B cell (primary cell): ENCODE results near the gene TMSB4Y. TPM values are rescaled to one million over a fixed set of nuclear protein-coding genes. Genes with fewer than 3 reads are reported as not detected.

Experiments
- ATAC-seq: fragments of 200-7000 bp; cut with Tn5 transposase; one replicate; pipeline ENCODE4 v1.10.0; 2021; ENCODE audit warnings: low read depth, mild to moderate bottlenecking, moderate number of reproducible peaks, moderate library complexity
- CTCF ChIA-PET: fragments of 350-600 bp; sonication (Branson Sonifier 250); formaldehyde crosslinking; loops from one replicate; lab custom pipeline; 2021; ENCODE audit warnings: antibody characterized with exemption, inconsistent platforms; lab: Charles Lee
- POLR2A ChIA-PET: fragments of 350-600 bp; sonication (Branson Sonifier 250); formaldehyde crosslinking; loops from one replicate; lab custom pipeline; 2021; ENCODE audit warnings: antibody characterized with exemption; lab: Charles Lee
- DNase-seq: peaks from one replicate; pipeline ENCODE4 v3.0.0; 2013
- H2AFZ ChIP-seq: 2 replicates; pipeline ENCODE4 v1.6.1; 2012; ENCODE audit warnings: mild to moderate bottlenecking, low read depth, low read length; ENCODE audit not compliant: insufficient read depth, poor library complexity, severe bottlenecking
- H3K27ac ChIP-seq, 2 donors: 1 replicate in 1 of 2; 2 replicates in 1 of 2; pipeline ENCODE4 v1.5.1; 2012 to 2013; ENCODE audit warnings: low read length in 2 of 2, mild to moderate bottlenecking in 2 of 2, moderate library complexity in 1 of 2
- H3K27me3 ChIP-seq, 4 experiments: fragments of 200-600 bp in 1 of 4; sonication (generic) in 1 of 4; replicated peaks in 1 of 4; 1 replicate in 2 of 4; 2 replicates in 2 of 4; pipeline versions ENCODE4 v1.6.1 to v1.7.0; 2013 to 2016; ENCODE audit warnings: low read length in 3 of 4, mild to moderate bottlenecking in 2 of 4, mixed read lengths in 1 of 4, moderate library complexity in 1 of 4; ENCODE audit not compliant: insufficient read depth in 4 of 4, control insufficient read depth in 3 of 4; ENCODE audit errors: control extremely low read depth in 1 of 4
- H3K36me3 ChIP-seq, 2 experiments: replicated peaks in 1 of 2; 1 replicate in 1 of 2; 2 replicates in 1 of 2; pipeline versions ENCODE4 v1.6.1 to v1.7.1; 2013; ENCODE audit warnings: low read length in 1 of 2; ENCODE audit not compliant: insufficient read depth in 2 of 2, control insufficient read depth in 1 of 2; ENCODE audit errors: control extremely low read depth in 1 of 2, extremely low read depth in 1 of 2
- H3K4me1 ChIP-seq, 2 donors: fragments of 200-600 bp in 1 of 2; sonication (generic) in 1 of 2; 1 replicate in 1 of 2; 2 replicates in 1 of 2; pipeline versions ENCODE4 v1.5.1 to v1.6.1; 2013 to 2017; ENCODE audit warnings: low read length in 2 of 2; ENCODE audit not compliant: control insufficient read depth in 2 of 2, insufficient read depth in 2 of 2
- H3K4me2 ChIP-seq: replicated peaks from 2 replicates; pipeline ENCODE3; 2012; ENCODE audit warnings: mild to moderate bottlenecking, low read depth, low read length; ENCODE audit not compliant: poor library complexity, severe bottlenecking
- H3K4me3 ChIP-seq, 5 experiments: fragments of 200-600 bp in 1 of 5; sonication (generic) in 1 of 5; 1 replicate in 3 of 5; 2 replicates in 2 of 5; pipeline versions ENCODE4 v1.5.1 to v1.7.0; 2011 to 2016; ENCODE audit warnings: low read length in 4 of 5, mild to moderate bottlenecking in 4 of 5, low read depth in 2 of 5, control low read depth in 1 of 5, moderate library complexity in 1 of 5; ENCODE audit not compliant: insufficient read depth in 1 of 5; ENCODE audit errors: control extremely low read depth in 1 of 5, extremely low read depth in 1 of 5
- H3K79me2 ChIP-seq: fragments of 200-600 bp; sonication (generic); one replicate; pipeline ENCODE4 v1.6.0; 2016; ENCODE audit warnings: low read length; ENCODE audit not compliant: control insufficient read depth, insufficient read depth
- H3K9ac ChIP-seq: fragments of 200-600 bp; sonication (generic); 2 replicates; pipeline ENCODE4 v1.6.1; 2017; ENCODE audit warnings: mild to moderate bottlenecking, low read length, moderate library complexity
- H3K9me3 ChIP-seq, 3 donors: one replicate each; pipeline versions ENCODE4 v1.6.1 to v1.7.1; 2013; ENCODE audit warnings: low read length in 2 of 3; ENCODE audit not compliant: control insufficient read depth in 2 of 3, insufficient read depth in 1 of 3; ENCODE audit errors: control extremely low read depth in 1 of 3
- H4K20me1 ChIP-seq: 2 replicates; pipeline ENCODE4 v1.6.0; 2012; ENCODE audit warnings: mild to moderate bottlenecking, low read length; ENCODE audit not compliant: insufficient read depth, control insufficient read depth, poor library complexity, severe bottlenecking
- H3K27ac Mint-ChIP-seq: one replicate; pipeline ENCODE4 v1.8.0; 2021; ENCODE audit warnings: mixed read lengths
- H3K27me3 Mint-ChIP-seq: one replicate; pipeline ENCODE4 v1.8.0; 2021; ENCODE audit warnings: mixed read lengths
- H3K4me1 Mint-ChIP-seq: one replicate; pipeline ENCODE4 v1.8.0; 2021; ENCODE audit warnings: mixed read lengths
- H3K4me3 Mint-ChIP-seq: one replicate; pipeline ENCODE4 v1.8.0; 2021; ENCODE audit warnings: mixed read lengths
- H3K9me3 Mint-ChIP-seq: one replicate; pipeline ENCODE4 v1.8.0; 2022; ENCODE audit warnings: mixed read lengths; ENCODE audit not compliant: insufficient read depth
- EZH2 ChIP-seq: IDR thresholded peaks from 2 replicates; pipeline ENCODE4 v1.6.1; 2012; ENCODE audit warnings: borderline replicate concordance, low read depth, mild to moderate bottlenecking, moderate library complexity, low read length; ENCODE audit not compliant: insufficient read depth, poor library complexity, severe bottlenecking
- WGBS: methylation state at CpG from one replicate; pipeline ENCODE4 v1.1.5; 2013; ENCODE audit warnings: missing lambda C conversion rate; ENCODE audit not compliant: insufficient coverage; 5-methylcytosine and 5-hydroxymethylcytosine counted together
- intact Hi-C: fragments of 100-400 bp; cut with micrococcal nuclease; formaldehyde crosslinking; loops from one replicate; pipeline ENCODE4 v1.10.0; 2022
- polyA plus RNA-seq: library from polyadenylated mRNA; depleted of rRNA; stranded (reverse); fragments of >200 nt; gene quantifications from 2 replicates; pipeline ENCODE4 v1.2.3, GENCODE V29; 2012
- total RNA-seq, 2 donors: library from RNA; stranded (reverse); fragments of 120-200 nt in 1 of 2; gene quantifications; 1 replicate in 1 of 2; 2 replicates in 1 of 2; pipeline versions ENCODE4 v1.2.3 to v1.2.4, GENCODE V29; 2013 to 2022
- TF ChIP-seq, protein P1 (sequence below): fragments of 200-600 bp; IDR thresholded peaks from one replicate; pipeline ENCODE4 v1.8.0; 2022; ENCODE audit warnings: antibody characterized with exemption, mild to moderate bottlenecking

Gene TMSB4Y
- total and polyA plus RNA-seq, 2 donors (not counting 1 experiment from before 2014, with no cell fraction given) = 6.6 TPM; not detected in 1

DNA sequence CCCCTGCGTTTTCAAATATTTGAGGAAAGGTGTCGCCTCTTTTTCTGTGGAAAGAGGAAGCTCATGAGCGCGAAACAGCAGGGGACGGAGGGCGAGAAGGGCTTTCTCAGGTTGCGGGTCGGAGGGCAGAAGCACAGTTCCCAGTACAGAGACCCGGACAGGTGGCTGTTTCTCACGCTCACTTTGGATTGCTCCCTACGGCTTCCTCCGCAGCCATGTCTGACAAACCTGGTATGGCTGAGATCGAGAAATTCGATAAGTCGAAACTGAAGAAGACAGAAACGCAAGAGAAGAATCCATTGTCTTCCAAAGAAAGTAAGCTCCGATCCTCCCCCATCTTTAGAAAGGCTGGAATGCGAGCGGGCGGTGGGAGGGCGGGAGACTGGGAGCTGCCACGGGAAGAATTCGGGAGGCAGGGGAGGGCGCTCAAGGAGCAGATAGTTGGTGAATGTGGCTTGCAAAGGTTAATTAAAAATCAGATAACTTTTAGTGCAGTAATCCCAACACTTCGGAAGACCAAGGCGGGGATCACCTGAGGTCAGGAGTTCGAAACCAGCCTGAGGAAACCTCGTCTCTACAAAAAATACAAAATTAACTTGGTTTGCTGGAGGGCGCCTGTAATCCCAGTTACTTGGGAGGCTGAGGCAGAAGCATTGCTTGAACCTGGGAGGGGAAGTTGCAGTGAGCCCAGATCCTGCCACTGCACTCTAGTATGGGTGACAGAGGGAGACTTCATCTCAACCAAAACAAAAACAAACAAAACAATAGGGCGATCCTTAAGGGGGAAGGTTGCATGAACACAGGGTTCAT is 627 bp downstream of the TMSB4Y start:
- Mint-ChIP-seq H3K9me3 (no peaks in the 10 kb centered on the region), H3K4me1 (peaks cover 27% of the 10 kb centered on the region), H3K4me3 (peak overlapping the region; percentile 93), H3K27me3 (no peaks in the 10 kb centered on the region), H3K27ac (peak overlapping the region; percentile 98)
- Histone ChIP-seq H3K36me3 (no peaks in the 10 kb centered on the region), H3K9ac (no peak overlapping the region), H3K9me3 (peaks cover 0 to 4% (median 0%) of the 10 kb centered on the region in 3 donors), H4K20me1 (no peaks in the 10 kb centered on the region), H2AFZ (no peak overlapping the region), H3K27me3 (no peaks in the 10 kb centered on the region), H3K79me2 (no peaks in the 10 kb centered on the region), H3K27ac (peak overlapping the region in 1 of 2 donors; percentile 84), H3K4me2 (no peak overlapping the region), H3K4me1 (peaks cover 0 to 9% of the 10 kb centered on the region in 2 donors), H3K4me3 (peak overlapping the region in 2 of 5 experiments; percentile 68 to 70)
- intact Hi-C loops = loop anchor here (1.0 to 10.0 kb wide), 3 partner anchors 47 to 1042 kb away; no protein-coding TSS in a partner anchor
- WGBS = 0% methylated on average over 9 of the region's 30 CpGs
- CTCF ChIA-PET = interaction anchor here (0.5 to 3.0 kb wide), 6 partner anchors 33 to 268 kb away, joined by 3 to 24 read pairs (median 4); no protein-coding TSS in a partner anchor
- POLR2A ChIA-PET = interaction anchor here (0.7 to 1.7 kb wide), 7 partner anchors 31 to 1042 kb away, joined by 3 to 8 read pairs (median 4); partner anchors contain the start of gene UTY
- ATAC-seq (peak; percentile 22), DNase-seq (no peak)
- no peak for TF ChIP-seq EZH2
- TF ChIP-seq, protein P1, sequence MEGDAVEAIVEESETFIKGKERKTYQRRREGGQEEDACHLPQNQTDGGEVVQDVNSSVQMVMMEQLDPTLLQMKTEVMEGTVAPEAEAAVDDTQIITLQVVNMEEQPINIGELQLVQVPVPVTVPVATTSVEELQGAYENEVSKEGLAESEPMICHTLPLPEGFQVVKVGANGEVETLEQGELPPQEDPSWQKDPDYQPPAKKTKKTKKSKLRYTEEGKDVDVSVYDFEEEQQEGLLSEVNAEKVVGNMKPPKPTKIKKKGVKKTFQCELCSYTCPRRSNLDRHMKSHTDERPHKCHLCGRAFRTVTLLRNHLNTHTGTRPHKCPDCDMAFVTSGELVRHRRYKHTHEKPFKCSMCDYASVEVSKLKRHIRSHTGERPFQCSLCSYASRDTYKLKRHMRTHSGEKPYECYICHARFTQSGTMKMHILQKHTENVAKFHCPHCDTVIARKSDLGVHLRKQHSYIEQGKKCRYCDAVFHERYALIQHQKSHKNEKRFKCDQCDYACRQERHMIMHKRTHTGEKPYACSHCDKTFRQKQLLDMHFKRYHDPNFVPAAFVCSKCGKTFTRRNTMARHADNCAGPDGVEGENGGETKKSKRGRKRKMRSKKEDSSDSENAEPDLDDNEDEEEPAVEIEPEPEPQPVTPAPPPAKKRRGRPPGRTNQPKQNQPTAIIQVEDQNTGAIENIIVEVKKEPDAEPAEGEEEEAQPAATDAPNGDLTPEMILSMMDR = no peak
